Measurements from ENCODE around the gene ELOA2.

GRCh38 chr18:47075098-47075883, 39.9 kb upstream of the ELOA2 start:
- no peak for TF ChIP-seq CTCF (IDR thresholded peaks at IDR 0.05)
- no peak for TF ChIP-seq POLR2AphosphoS5 (IDR thresholded peaks at IDR 0.05)

All from breast epithelium (tissue), 3 donors.